ENCODE data around the gene TANGO2.
A peak's percentile ranks its signal among the peaks of the same experiment; 100 is the strongest.

TANGO2 gene

GRCh38 chr22:20008221-20008995 lies 12.5 kb upstream of the TANGO2 start:
- Histone ChIP-seq H3K36me3 (replicated peaks) (no peaks in the 10 kb centered on the region), H3K27me3 (ENCODE audit: low read depth) (no peaks in the 10 kb centered on the region), H3K4me3 (no peak overlapping the region), H3K9me3 (peaks cover 4% of the 10 kb centered on the region; the same call in 1 of the 2 replicates), H3K4me1 (no peaks in the 10 kb centered on the region)
- in situ Hi-C loops (cut with MboI; ENCODE audit: low sequenced_read_pairs), result no loop called here
- DNase-seq (ENCODE audit: low spot score in 2 of 2), result no peak

GRCh38 chr22:20009018-20009491 lies 11.9 kb upstream of the TANGO2 start:
- no peaks in the 10 kb centered on the region for H3K4me1 ChIP-seq
- no peak for DNase-seq (ENCODE audit: low spot score in 2 of 2)
- H3K9me3 ChIP-seq, result peaks cover 2% of the 10 kb centered on the region; the same call in 1 of the 2 replicates
- no peak overlapping the region for H3K4me3 ChIP-seq
- H3K36me3 ChIP-seq (replicated peaks), result no peaks in the 10 kb centered on the region
- no peaks in the 10 kb centered on the region for H3K27me3 ChIP-seq (ENCODE audit: low read depth)
- in situ Hi-C loops (cut with MboI; ENCODE audit: low sequenced_read_pairs), result no loop called here

- Histone ChIP-seq H3K9me3 (no peaks in the 10 kb centered on the region), H3K4me3 (no peak overlapping the region), H3K27me3 (ENCODE audit: low read depth) (no peaks in the 10 kb centered on the region), H3K4me1 (no peaks in the 10 kb centered on the region), H3K36me3 (replicated peaks) (no peaks in the 10 kb centered on the region)
- DNase-seq (ENCODE audit: low spot score in 2 of 2), result no peak
- in situ Hi-C loops (cut with MboI; ENCODE audit: low sequenced_read_pairs), result loop anchor here (10.0 kb wide), 1 partner anchor 65 kb away; no protein-coding TSS in a partner anchor
These were observed 11.2 kb upstream of the TANGO2 start for GRCh38 chr22:20009582-20010306.

GRCh38 chr22:20010307-20011122 lies 10.4 kb upstream of the TANGO2 start:
- Histone ChIP-seq H3K27me3 (ENCODE audit: low read depth) (no peaks in the 10 kb centered on the region), H3K4me3 (no peak overlapping the region), H3K9me3 (no peaks in the 10 kb centered on the region), H3K4me1 (no peaks in the 10 kb centered on the region), H3K36me3 (replicated peaks) (no peaks in the 10 kb centered on the region)
- in situ Hi-C loops (cut with MboI; ENCODE audit: low sequenced_read_pairs), result loop anchor here (10.0 kb wide), 1 partner anchor 64 kb away; no protein-coding TSS in a partner anchor
- DNase-seq (ENCODE audit: low spot score in 2 of 2), result no peak

GRCh38 chr22:20011123-20011992 lies 9.6 kb upstream of the TANGO2 start:
- no peak for DNase-seq (ENCODE audit: low spot score in 2 of 2)
- Histone ChIP-seq H3K9me3 (no peaks in the 10 kb centered on the region), H3K4me1 (no peaks in the 10 kb centered on the region), H3K36me3 (replicated peaks) (no peaks in the 10 kb centered on the region), H3K4me3 (no peak overlapping the region), H3K27me3 (ENCODE audit: low read depth) (no peaks in the 10 kb centered on the region)
- in situ Hi-C loops (cut with MboI; ENCODE audit: low sequenced_read_pairs), result loop anchor here (10.0 kb wide), 1 partner anchor 63 kb away; no protein-coding TSS in a partner anchor

GRCh38 chr22:20011993-20012740 lies 8.7 kb upstream of the TANGO2 start:
- no peaks in the 10 kb centered on the region for H3K36me3 ChIP-seq (replicated peaks)
- no peaks in the 10 kb centered on the region for H3K27me3 ChIP-seq (ENCODE audit: low read depth)
- H3K4me3 ChIP-seq, result no peak overlapping the region
- in situ Hi-C loops (cut with MboI; ENCODE audit: low sequenced_read_pairs), result loop anchor here (10.0 kb wide), 1 partner anchor 63 kb away; no protein-coding TSS in a partner anchor
- no peaks in the 10 kb centered on the region; the same call in 1 of the 2 replicates for H3K9me3 ChIP-seq
- H3K4me1 ChIP-seq, result no peaks in the 10 kb centered on the region
- DNase-seq (ENCODE audit: low spot score in 2 of 2), result no peak

- no peaks in the 10 kb centered on the region for H3K27me3 ChIP-seq (ENCODE audit: low read depth)
- H3K9me3 ChIP-seq, result no peaks in the 10 kb centered on the region; the same call in 1 of the 2 replicates
- peaks cover 3% of the 10 kb centered on the region for H3K4me1 ChIP-seq
- DNase-seq (ENCODE audit: low spot score in 2 of 2), result no peak
- no peaks in the 10 kb centered on the region for H3K36me3 ChIP-seq (replicated peaks)
- in situ Hi-C loops (cut with MboI; ENCODE audit: low sequenced_read_pairs), result loop anchor here (10.0 kb wide), 1 partner anchor 62 kb away; no protein-coding TSS in a partner anchor
- H3K4me3 ChIP-seq, result no peak overlapping the region
These were observed 8.1 kb upstream of the TANGO2 start for GRCh38 chr22:20012741-20013331.

GRCh38 chr22:20013382-20013871 lies 7.5 kb upstream of the TANGO2 start:
- Histone ChIP-seq H3K9me3 (no peaks in the 10 kb centered on the region; the same call in 1 of the 2 replicates), H3K27me3 (ENCODE audit: low read depth) (no peaks in the 10 kb centered on the region), H3K4me3 (no peak overlapping the region), H3K36me3 (replicated peaks) (no peaks in the 10 kb centered on the region), H3K4me1 (peaks cover 3% of the 10 kb centered on the region)
- in situ Hi-C loops (cut with MboI; ENCODE audit: low sequenced_read_pairs), result loop anchor here (10.0 kb wide), 1 partner anchor 61 kb away; no protein-coding TSS in a partner anchor
- DNase-seq (ENCODE audit: low spot score in 2 of 2), result peak; percentile 32 to 75

- Histone ChIP-seq H3K4me3 (no peak overlapping the region), H3K4me1 (peaks cover 3% of the 10 kb centered on the region), H3K36me3 (replicated peaks) (no peaks in the 10 kb centered on the region), H3K9me3 (no peaks in the 10 kb centered on the region; the same call in 1 of the 2 replicates), H3K27me3 (ENCODE audit: low read depth) (no peaks in the 10 kb centered on the region)
- in situ Hi-C loops (cut with MboI; ENCODE audit: low sequenced_read_pairs), result loop anchor here (10.0 kb wide), 1 partner anchor 60 kb away; no protein-coding TSS in a partner anchor
- no peak for DNase-seq (ENCODE audit: low spot score in 2 of 2)
These were observed 6.3 kb upstream of the TANGO2 start for GRCh38 chr22:20014526-20015186.

- Histone ChIP-seq H3K4me3 (peak overlapping the region; percentile 67), H3K36me3 (replicated peaks) (no peaks in the 10 kb centered on the region), H3K4me1 (peaks cover 3% of the 10 kb centered on the region), H3K9me3 (no peaks in the 10 kb centered on the region; the same call in 1 of the 2 replicates), H3K27me3 (ENCODE audit: low read depth) (no peaks in the 10 kb centered on the region)
- in situ Hi-C loops (cut with MboI; ENCODE audit: low sequenced_read_pairs), result loop anchor here (10.0 kb wide), 1 partner anchor 60 kb away; no protein-coding TSS in a partner anchor
- DNase-seq (ENCODE audit: low spot score in 2 of 2), result no peak
These were observed 5.7 kb upstream of the TANGO2 start for GRCh38 chr22:20015187-20015625.
